ENCODE measurements around the gene CERS6.

DNA sequence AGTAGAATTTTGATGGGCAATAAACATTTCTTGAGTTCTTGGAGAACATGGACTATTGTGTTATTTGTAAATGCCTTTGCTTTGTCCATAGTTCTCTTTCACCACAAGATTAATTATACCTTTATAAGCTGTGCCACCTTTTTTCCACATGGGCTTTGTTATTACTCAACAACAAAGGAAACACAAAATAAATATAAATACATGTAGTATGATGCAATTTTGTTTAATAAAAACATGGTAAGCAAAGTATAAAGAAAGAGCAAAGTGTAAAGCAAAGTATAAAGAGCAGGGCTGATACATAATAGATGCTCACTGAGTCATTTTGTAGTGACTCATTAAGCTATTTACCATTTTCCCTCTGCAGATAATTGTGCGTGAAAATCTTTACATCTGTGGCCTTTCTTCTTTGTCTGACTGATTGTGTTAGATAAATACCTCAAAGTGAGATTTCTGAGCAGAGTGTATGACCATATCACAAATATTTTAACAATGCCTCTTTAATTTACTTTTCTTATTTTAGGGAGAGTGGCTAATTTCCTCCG, 80.9 kb downstream of the CERS6 start:
- TF ChIP-seq, protein P1, sequence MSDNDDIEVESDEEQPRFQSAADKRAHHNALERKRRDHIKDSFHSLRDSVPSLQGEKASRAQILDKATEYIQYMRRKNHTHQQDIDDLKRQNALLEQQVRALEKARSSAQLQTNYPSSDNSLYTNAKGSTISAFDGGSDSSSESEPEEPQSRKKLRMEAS (CRISPR knock-in tag; IDR thresholded peaks at IDR 0.05), result no peak
- TF ChIP-seq, protein P2, sequence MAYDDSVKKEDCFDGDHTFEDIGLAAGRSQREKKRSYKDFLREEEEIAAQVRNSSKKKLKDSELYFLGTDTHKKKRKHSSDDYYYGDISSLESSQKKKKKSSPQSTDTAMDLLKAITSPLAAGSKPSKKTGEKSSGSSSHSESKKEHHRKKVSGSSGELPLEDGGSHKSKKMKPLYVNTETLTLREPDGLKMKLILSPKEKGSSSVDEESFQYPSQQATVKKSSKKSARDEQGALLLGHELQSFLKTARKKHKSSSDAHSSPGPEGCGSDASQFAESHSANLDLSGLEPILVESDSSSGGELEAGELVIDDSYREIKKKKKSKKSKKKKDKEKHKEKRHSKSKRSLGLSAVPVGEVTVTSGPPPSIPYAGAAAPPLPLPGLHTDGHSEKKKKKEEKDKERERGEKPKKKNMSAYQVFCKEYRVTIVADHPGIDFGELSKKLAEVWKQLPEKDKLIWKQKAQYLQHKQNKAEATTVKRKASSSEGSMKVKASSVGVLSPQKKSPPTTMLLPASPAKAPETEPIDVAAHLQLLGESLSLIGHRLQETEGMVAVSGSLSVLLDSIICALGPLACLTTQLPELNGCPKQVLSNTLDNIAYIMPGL (CRISPR knock-in tag; IDR thresholded peaks at IDR 0.05), result no peak
- TF ChIP-seq, protein P3, sequence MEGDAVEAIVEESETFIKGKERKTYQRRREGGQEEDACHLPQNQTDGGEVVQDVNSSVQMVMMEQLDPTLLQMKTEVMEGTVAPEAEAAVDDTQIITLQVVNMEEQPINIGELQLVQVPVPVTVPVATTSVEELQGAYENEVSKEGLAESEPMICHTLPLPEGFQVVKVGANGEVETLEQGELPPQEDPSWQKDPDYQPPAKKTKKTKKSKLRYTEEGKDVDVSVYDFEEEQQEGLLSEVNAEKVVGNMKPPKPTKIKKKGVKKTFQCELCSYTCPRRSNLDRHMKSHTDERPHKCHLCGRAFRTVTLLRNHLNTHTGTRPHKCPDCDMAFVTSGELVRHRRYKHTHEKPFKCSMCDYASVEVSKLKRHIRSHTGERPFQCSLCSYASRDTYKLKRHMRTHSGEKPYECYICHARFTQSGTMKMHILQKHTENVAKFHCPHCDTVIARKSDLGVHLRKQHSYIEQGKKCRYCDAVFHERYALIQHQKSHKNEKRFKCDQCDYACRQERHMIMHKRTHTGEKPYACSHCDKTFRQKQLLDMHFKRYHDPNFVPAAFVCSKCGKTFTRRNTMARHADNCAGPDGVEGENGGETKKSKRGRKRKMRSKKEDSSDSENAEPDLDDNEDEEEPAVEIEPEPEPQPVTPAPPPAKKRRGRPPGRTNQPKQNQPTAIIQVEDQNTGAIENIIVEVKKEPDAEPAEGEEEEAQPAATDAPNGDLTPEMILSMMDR (IDR thresholded peaks at IDR 0.05), result no peak
- TF ChIP-seq ZBTB21 (CRISPR knock-in tag; IDR thresholded peaks at IDR 0.05; ENCODE audit: borderline replicate concordance) (no peak), ELF4 (CRISPR knock-in tag; IDR thresholded peaks at IDR 0.05; ENCODE audit: low read depth) (no peak), NR3C1 (CRISPR knock-in tag; conservative IDR thresholded peaks at IDR 0.05; ENCODE audit: low read depth) (no peak), TCF7 (CRISPR knock-in tag; IDR thresholded peaks at IDR 0.05; ENCODE audit: low read depth) (no peak), SP1 (CRISPR knock-in tag; conservative IDR thresholded peaks at IDR 0.05) (no peak), CREB1 (CRISPR knock-in tag; IDR thresholded peaks at IDR 0.05) (no peak), PRRX2 (CRISPR knock-in tag; IDR thresholded peaks at IDR 0.05) (no peak)
- TF ChIP-seq, protein P4, sequence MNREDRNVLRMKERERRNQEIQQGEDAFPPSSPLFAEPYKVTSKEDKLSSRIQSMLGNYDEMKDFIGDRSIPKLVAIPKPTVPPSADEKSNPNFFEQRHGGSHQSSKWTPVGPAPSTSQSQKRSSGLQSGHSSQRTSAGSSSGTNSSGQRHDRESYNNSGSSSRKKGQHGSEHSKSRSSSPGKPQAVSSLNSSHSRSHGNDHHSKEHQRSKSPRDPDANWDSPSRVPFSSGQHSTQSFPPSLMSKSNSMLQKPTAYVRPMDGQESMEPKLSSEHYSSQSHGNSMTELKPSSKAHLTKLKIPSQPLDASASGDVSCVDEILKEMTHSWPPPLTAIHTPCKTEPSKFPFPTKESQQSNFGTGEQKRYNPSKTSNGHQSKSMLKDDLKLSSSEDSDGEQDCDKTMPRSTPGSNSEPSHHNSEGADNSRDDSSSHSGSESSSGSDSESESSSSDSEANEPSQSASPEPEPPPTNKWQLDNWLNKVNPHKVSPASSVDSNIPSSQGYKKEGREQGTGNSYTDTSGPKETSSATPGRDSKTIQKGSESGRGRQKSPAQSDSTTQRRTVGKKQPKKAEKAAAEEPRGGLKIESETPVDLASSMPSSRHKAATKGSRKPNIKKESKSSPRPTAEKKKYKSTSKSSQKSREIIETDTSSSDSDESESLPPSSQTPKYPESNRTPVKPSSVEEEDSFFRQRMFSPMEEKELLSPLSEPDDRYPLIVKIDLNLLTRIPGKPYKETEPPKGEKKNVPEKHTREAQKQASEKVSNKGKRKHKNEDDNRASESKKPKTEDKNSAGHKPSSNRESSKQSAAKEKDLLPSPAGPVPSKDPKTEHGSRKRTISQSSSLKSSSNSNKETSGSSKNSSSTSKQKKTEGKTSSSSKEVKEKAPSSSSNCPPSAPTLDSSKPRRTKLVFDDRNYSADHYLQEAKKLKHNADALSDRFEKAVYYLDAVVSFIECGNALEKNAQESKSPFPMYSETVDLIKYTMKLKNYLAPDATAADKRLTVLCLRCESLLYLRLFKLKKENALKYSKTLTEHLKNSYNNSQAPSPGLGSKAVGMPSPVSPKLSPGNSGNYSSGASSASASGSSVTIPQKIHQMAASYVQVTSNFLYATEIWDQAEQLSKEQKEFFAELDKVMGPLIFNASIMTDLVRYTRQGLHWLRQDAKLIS (CRISPR knock-in tag; IDR thresholded peaks at IDR 0.05; ENCODE audit: borderline replicate concordance), result no peak
- TF ChIP-seq, protein P5, sequence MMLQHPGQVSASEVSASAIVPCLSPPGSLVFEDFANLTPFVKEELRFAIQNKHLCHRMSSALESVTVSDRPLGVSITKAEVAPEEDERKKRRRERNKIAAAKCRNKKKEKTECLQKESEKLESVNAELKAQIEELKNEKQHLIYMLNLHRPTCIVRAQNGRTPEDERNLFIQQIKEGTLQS (CRISPR knock-in tag; conservative IDR thresholded peaks at IDR 0.05), result no peak
- TF ChIP-seq, protein P6, sequence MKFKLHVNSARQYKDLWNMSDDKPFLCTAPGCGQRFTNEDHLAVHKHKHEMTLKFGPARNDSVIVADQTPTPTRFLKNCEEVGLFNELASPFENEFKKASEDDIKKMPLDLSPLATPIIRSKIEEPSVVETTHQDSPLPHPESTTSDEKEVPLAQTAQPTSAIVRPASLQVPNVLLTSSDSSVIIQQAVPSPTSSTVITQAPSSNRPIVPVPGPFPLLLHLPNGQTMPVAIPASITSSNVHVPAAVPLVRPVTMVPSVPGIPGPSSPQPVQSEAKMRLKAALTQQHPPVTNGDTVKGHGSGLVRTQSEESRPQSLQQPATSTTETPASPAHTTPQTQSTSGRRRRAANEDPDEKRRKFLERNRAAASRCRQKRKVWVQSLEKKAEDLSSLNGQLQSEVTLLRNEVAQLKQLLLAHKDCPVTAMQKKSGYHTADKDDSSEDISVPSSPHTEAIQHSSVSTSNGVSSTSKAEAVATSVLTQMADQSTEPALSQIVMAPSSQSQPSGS (CRISPR knock-in tag; IDR thresholded peaks at IDR 0.05; ENCODE audit: borderline replicate concordance, low read depth), result no peak
- TF ChIP-seq, protein P7, sequence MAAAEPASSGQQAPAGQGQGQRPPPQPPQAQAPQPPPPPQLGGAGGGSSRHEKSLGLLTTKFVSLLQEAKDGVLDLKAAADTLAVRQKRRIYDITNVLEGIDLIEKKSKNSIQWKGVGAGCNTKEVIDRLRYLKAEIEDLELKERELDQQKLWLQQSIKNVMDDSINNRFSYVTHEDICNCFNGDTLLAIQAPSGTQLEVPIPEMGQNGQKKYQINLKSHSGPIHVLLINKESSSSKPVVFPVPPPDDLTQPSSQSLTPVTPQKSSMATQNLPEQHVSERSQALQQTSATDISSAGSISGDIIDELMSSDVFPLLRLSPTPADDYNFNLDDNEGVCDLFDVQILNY (CRISPR knock-in tag; IDR thresholded peaks at IDR 0.05), result no peak

Measured in WTC11 (cell line).